RWPE1 (cell line): ENCODE measurements around the gene SMIM29.

Source experiments
- CTCF ChIA-PET: fragments of 350-600 bp; sonication (Branson Sonifier 250); formaldehyde crosslinking; extraction: SDS; loops from one replicate; lab custom pipeline; 2021; lab: Yijun Ruan, JAX
- POLR2A ChIA-PET: fragments of 400-600 bp; formaldehyde crosslinking; extraction: SDS; loops from one replicate; lab custom pipeline; 2020; ENCODE audit warnings: antibody characterized with exemption; ENCODE audit not compliant: low non-redundant PET; lab: Yijun Ruan, JAX
- DNase-seq: peaks from one replicate; pipeline ENCODE4 v3.0.0; 2012; ENCODE audit warnings: low spot score
- H3K27ac ChIP-seq: fragments of 450-650 bp; 2 replicates; pipeline ENCODE4 v1.5.1; 2017
- TF ChIP-seq, protein P1 (sequence below): fragments of 450-650 bp; conservative IDR thresholded peaks from 2 replicates; pipeline ENCODE4 v1.5.1; 2017; ENCODE audit warnings: low read depth, mild to moderate bottlenecking

Gene SMIM29

DNA sequence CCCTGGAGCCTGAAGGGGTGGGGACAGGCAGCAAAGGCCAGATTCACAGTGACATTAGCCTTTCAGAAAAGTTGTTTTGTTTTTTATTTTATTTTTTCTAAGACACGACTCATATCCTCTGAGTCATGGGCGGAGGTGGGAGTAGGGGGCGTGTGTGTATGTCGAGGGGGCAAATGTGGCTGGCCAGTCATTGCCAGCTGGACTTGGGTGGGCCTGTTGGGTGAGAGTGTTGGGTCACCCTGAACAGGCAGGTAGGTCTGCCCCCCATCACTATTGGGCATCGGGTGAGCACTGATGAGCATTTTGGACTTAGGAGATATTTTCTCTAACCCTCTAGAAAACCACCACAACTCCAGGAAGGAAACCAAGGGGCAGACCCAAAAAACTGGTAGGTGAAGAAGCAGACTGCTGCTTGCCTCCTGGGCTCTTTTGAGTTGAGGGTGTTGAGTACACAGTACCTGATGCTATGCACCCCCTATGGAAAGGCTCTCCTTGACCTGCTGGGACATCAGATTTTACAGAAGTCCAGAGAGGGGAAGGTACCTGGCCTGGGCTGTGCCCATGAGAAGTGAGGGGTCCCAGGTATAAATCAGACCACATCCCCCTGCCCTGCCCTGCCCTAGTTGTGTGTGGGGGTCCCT, 5.6 kb downstream of the SMIM29 start:
- ChIA-PET POLR2A (no interaction called here), CTCF (interaction anchor here (0.5 to 1.3 kb wide), 5 partner anchors 47 to 733 kb away, joined by 3 to 9 read pairs (median 4); no protein-coding TSS in a partner anchor)
- no peak for DNase-seq
- TF ChIP-seq, protein P1, sequence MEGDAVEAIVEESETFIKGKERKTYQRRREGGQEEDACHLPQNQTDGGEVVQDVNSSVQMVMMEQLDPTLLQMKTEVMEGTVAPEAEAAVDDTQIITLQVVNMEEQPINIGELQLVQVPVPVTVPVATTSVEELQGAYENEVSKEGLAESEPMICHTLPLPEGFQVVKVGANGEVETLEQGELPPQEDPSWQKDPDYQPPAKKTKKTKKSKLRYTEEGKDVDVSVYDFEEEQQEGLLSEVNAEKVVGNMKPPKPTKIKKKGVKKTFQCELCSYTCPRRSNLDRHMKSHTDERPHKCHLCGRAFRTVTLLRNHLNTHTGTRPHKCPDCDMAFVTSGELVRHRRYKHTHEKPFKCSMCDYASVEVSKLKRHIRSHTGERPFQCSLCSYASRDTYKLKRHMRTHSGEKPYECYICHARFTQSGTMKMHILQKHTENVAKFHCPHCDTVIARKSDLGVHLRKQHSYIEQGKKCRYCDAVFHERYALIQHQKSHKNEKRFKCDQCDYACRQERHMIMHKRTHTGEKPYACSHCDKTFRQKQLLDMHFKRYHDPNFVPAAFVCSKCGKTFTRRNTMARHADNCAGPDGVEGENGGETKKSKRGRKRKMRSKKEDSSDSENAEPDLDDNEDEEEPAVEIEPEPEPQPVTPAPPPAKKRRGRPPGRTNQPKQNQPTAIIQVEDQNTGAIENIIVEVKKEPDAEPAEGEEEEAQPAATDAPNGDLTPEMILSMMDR: no peak
- H3K27ac ChIP-seq: peak overlapping the region; percentile 87

DNA sequence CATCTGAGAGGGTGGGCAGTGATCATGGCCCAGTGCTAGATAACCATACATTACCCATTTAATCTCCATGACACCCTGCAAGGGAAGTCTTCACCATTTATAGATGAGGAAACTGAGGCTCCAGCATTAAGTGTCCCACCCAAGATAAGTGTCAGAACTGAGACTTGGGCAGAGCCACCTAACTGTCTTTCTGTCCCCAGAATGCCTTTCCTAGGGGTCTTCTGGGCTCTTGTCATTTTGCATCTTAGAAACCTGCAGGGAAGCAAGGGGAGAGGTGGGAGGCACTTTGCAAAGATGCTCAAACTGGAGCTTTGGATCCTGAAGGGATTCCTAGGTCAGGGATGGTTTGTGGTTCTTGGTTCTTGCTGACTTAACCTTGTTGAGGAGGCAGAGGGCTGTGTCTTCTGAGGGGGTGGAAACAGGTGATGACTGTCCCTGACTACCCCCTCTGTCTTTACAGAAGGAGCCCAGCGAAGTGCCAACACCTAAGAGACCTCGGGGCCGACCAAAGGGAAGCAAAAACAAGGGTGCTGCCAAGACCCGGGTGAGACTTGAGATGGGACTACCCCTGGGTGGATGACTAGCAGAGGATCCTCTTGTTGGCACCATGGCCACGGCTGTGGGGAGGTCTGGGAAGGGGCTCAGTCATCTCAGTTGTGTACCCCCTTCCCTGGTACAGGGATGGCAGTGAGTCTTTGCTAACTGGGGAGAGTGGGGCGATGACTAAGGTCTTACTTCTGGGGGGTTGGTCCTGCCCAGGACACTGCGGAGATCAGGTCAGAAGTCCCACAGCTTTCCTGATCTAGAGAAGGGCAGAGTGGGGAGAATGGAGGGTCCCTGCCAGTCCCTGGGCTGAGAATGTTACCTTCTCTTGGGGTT, 6.3 kb downstream of the SMIM29 start:
- H3K27ac ChIP-seq: peak overlapping the region; percentile 87
- POLR2A ChIA-PET: interaction anchor here (0.5 kb wide), 1 partner anchor 173 kb away, joined by 3 read pairs; no protein-coding TSS in a partner anchor
- CTCF ChIA-PET: interaction anchor here (0.9 kb wide), 1 partner anchor 79 kb away, joined by 3 read pairs; no protein-coding TSS in a partner anchor
- DNase-seq: no peak
- TF ChIP-seq, protein P1: no peak

DNA sequence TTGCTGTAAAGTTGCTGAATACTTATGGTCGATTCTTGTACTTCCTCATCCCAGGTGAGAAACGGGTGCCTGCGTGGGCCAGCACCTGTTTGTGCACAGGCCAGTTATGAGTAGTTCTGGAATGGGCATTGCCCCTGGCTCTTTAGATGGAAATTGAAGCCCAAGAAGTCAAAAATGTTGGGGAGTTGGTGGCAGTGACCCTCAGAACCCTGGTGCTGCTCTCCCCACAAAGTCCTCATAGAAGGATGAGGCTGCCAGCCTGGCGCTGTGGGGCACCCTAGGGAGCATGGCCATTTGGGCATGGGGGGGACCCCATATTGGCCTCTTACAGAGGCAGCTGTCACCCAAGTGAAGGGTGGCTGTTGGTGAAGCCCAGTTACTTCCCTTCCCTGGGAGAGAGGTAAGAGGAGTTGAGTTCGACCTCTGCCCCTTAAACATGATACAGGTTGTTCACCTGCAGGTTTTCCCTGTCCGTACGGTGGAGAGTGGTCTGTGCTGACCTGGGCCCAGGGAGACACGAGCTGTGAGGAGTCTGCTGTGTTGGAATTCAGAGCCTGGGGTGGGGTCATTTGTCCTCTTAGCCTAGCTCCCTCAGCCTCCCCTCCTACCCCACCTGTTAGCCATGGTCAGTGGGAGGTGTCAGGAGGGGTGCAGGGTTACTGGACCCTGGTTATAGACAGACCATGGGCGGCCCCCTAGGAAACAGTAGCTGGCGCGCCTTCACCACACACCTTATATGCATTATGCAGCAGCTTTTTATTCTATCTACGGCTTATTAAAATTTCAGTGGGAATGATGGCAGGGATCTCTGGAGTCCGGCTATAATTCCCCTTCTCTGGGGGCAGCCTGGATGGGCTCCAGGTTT, 7.2 kb downstream of the SMIM29 start:
- H3K27ac ChIP-seq: no peak overlapping the region; the same call in 1 of the 2 replicates
- CTCF ChIA-PET: interaction anchor here (0.6 to 0.9 kb wide), 2 partner anchors 78 to 530 kb away, joined by 3 read pairs; partner anchors contain the start of gene UQCC2
- POLR2A ChIA-PET: interaction anchor here (0.5 kb wide), 1 partner anchor 174 kb away, joined by 3 read pairs; no protein-coding TSS in a partner anchor

DNA sequence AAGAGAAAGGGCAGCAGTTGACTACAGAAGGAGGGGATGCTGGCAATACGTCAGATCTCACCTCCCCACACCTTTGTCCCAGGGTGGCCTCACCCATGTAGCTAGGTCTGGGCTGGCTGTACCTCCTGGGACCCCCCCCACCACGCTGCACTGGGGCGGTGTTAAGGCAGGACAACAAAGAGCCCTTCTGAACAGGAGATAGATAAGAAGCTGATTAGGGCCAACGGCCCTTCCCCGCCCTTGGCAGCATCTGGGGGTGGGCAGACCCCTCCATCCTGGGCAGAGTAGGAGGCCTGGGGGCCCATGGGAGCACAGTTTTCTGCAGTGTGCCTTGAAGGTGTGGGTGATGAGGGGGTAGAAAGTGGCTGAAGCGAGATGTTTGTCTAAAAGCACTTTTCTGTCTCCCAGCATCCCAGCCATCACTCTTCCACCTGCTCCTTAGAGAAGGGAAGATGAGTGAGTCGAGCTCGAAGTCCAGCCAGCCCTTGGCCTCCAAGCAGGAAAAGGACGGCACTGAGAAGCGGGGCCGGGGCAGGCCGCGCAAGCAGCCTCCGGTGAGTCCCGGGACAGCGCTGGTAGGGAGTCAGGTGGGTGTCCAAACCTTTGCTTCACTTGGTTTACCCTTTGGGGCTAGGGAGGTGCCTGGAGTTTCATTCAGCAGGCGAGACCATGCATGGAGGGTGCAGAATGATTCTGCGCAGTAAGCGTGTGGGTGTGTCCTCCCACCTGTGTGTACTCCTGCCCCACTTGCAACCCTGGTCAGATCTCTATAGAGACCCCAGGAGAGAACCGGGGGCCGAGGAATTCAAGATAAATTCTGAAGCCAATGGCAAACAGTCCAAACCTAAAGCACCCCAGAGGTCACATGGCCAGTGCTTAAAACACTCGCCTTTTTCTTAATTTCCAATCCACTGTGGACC, 8.2 kb downstream of the SMIM29 start:
- H3K27ac ChIP-seq: peak overlapping the region; percentile 17; the same call in 1 of the 2 replicates
- CTCF ChIA-PET: interaction anchor here (0.6 kb wide), 1 partner anchor 562 kb away, joined by 3 read pairs; no protein-coding TSS in a partner anchor
- POLR2A ChIA-PET: no interaction called here
- TF ChIP-seq, protein P1: no peak
- DNase-seq: no peak

More for the DNA sequence above, 7.2 kb downstream of the SMIM29 start:
- DNase-seq: no peak
- TF ChIP-seq, protein P1: no peak

DNA sequence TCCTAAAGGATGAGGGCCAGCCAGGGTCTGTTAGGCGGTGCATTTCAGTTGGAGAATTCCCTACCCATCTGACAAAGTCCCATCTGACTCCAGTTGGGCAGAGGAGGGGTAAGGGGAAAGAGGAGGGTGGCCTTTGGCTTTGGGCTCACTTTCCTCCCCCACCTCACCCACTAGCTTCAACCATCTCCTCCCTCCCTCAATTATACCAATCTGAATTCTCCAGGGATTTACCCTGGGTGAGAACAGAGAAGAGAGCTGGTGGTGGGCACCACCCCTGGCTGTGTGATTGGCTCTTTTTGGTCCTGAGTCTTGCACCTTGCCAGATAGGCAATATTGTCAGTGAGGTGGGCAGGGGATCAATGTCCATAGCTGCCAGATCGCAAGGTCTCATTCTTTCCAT, 8.9 kb downstream of the SMIM29 start:
- ChIA-PET CTCF (no interaction called here), POLR2A (no interaction called here)
- no peak for DNase-seq
- TF ChIP-seq, protein P1: no peak
- peak overlapping the region; percentile 17; the same call in 1 of the 2 replicates for H3K27ac ChIP-seq
